C4-2B (cell line): ENCODE data around the gene WFIKKN2.

Experiments used
- ZFX ChIP-seq: fragments of 450-650 bp; IDR thresholded peaks from 2 replicates; pipeline ENCODE4 v1.6.1; 2017
- TF ChIP-seq, protein P1 (sequence below): fragments of 450-650 bp; conservative IDR thresholded peaks from 2 replicates; pipeline ENCODE4 v1.5.1; 2017; ENCODE audit warnings: mild to moderate bottlenecking

DNA sequence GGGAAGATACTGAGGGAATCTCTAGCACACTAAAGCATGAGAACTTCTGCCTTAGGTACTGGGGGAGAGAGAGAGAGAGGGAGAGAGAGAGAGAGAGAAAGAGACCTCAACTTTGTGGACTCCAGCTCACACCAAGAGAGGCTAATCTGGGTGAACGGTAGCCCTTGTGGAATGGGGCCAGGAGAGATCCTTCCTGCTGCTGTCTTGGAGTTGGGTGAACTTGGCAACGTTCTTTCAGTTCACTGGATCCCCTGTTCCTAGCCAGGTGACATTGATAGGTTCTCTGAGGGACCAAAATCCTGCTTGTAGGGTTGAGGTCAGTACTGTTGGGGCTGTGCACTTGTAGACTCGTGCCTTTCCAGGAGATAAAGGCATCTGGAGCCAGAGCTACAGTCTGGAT, 26.5 kb upstream of the WFIKKN2 start:
- TF ChIP-seq, protein P1, sequence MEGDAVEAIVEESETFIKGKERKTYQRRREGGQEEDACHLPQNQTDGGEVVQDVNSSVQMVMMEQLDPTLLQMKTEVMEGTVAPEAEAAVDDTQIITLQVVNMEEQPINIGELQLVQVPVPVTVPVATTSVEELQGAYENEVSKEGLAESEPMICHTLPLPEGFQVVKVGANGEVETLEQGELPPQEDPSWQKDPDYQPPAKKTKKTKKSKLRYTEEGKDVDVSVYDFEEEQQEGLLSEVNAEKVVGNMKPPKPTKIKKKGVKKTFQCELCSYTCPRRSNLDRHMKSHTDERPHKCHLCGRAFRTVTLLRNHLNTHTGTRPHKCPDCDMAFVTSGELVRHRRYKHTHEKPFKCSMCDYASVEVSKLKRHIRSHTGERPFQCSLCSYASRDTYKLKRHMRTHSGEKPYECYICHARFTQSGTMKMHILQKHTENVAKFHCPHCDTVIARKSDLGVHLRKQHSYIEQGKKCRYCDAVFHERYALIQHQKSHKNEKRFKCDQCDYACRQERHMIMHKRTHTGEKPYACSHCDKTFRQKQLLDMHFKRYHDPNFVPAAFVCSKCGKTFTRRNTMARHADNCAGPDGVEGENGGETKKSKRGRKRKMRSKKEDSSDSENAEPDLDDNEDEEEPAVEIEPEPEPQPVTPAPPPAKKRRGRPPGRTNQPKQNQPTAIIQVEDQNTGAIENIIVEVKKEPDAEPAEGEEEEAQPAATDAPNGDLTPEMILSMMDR, result no peak
- no peak for TF ChIP-seq ZFX
